CD4-positive, alpha-beta T cell treated with Interleukin-1 beta for 1 hour (primary cell): Measurements from ENCODE around the gene FBXL12.
A peak's percentile ranks its signal among the peaks of the same experiment; 100 is the strongest.
"Not testable (repeated sequence)": the region's sequence is repeated elsewhere in the genome, so short reads cannot be mapped to it uniquely, and the experiment has no call there.

Experiments
- DNase-seq, 2 donors: peaks; one replicate each; pipeline ENCODE4 v3.0.0-alpha.2; 2020 to 2022

Gene FBXL12

DNA sequence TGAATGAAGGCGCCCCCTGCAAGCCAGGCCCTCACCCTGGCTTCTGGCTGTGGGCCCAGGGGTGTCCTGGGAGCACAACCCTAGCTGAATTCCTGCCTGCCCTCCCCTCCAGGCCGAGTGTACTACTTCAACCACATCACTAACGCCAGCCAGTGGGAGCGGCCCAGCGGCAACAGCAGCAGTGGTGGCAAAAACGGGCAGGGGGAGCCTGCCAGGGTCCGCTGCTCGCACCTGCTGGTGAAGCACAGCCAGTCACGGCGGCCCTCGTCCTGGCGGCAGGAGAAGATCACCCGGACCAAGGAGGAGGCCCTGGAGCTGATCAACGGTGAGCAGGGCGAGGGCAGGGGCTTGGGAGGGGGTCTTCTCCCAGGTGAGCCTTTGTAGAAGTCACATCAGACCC lies 19.4 kb upstream of the FBXL12 start:
- no peak for DNase-seq

DNA sequence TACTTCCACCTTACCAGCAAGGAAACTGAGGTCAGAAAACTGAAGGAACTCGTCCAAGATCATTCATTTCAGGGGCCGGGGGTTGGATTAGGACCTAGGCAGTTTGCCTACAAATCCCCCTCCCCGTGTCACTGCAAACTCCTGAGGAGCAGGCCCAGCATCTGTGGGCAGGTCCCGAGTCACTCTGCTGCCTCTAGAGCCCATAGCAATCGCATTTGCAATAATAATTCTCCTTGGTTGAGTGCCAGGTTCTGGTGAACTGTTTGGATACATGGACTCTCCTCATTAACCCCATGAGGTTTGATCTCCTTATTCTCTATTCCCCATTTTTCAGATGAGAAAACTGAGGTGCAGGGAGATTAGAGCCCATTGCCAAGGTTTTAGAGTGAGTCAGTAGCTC lies 17.1 kb upstream of the FBXL12 start:
- DNase-seq = no peak

DNA sequence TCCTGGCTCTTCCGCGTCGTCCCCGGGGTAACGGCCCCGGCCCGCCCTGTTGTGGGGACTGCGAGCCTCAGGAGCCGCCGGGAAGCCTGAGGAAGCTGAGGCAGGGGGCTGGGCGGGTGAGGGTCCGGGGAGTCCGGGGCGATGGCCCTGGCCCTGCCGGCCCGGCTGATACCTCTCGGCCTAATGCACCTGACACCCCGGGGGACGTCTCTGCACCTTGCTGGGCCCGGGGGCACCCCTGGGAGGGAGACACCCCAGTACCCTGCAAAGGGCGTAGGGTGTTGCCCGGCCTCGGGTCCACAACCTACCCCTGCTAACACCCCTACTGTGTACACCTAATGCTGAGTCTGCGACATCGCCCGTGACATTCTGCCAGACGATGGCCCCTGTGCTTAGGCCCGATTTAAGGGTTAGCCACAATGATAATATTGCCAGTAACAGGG lies 16.6 kb upstream of the FBXL12 start:
- DNase-seq = no peak

DNA sequence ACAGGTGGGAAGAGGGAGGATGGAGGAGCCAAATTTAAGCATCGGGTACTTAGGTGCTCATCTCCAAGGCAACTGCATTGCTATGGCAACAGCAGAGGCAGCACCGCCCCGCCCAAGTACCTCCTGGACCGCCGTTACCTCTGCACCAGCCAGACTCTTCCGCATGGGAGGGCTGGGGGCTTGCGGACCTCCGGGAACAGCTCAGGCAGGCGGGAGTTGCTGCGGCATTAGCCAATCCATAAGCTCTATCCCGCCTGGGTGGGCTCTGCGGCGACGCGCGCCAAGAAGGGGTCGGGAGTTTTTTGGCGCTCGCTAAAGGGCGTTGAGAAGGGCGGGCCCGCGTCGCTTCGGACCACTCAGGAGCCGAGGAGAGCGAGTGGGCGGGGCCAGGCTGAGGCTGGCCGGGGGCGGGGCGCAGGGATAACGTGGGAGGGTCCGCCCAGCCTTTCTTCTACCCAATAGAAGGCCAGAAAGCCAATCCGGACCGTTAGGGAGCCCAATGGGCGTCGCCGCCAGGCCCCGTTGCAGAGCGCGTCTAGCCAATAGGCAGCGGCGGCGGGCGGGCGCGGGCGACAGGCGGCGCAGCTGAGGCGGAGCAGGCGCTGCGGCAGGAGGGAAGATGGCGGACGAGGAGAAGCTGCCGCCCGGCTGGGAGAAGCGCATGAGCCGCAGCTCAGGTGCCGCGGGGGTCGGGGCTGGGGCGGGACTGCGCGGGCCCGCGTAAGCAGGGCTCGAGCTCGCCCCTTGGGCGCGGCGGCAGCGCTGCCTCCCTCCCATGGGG lies 16.0 kb upstream of the FBXL12 start, which contains the start of gene PIN1:
Gene PIN1, plus strand, starts transcription at position 593 of the 781 bp plus-strand sequence. Its CDS starts 27 bp downstream, at position 620.
- peak; percentile 99 for DNase-seq

DNA sequence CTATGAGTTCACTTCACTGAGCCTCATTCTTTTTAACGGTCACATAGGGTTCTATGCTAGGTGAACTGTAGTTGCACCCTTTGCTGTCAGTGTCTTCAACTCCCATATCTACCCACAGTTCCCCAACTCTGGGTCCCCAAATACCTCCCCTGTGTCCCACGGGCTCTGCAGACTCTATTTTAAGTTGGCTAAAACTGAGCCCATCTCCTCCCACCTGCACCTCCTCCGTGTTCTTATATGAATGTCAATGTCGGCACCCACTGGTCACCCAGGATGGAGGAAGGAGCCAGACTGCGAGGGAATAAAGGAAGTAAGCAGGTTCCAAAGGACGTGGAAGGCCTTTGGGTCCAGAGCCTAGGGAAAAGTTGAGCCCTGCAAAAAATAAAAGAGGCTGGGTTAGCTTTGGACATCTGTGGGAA lies 15.4 kb upstream of the FBXL12 start:
- DNase-seq = no peak

DNA sequence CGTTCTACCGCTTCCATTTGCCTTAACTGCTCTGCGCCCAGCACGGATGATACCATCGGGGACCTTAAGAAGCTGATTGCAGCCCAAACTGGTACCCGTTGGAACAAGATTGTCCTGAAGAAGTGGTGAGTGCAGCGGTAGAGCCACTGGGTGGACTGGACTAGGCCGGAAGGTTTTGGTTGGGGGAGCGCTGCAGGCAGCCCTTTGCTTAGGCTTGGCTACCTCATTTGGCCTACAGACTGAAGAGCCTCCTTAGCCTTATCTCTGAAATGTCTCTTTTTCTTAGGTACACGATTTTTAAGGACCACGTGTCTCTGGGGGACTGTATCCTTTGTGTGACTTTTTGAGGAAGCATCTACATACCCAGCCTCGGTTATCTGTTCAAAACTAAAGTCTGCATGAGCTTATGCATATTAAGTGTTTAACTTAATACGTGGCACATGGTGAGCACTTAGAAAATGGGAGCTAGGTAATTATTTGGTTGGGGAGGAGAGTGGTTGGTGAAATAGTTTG lies 9.7 kb upstream of the FBXL12 start:
- no peak for DNase-seq

DNA sequence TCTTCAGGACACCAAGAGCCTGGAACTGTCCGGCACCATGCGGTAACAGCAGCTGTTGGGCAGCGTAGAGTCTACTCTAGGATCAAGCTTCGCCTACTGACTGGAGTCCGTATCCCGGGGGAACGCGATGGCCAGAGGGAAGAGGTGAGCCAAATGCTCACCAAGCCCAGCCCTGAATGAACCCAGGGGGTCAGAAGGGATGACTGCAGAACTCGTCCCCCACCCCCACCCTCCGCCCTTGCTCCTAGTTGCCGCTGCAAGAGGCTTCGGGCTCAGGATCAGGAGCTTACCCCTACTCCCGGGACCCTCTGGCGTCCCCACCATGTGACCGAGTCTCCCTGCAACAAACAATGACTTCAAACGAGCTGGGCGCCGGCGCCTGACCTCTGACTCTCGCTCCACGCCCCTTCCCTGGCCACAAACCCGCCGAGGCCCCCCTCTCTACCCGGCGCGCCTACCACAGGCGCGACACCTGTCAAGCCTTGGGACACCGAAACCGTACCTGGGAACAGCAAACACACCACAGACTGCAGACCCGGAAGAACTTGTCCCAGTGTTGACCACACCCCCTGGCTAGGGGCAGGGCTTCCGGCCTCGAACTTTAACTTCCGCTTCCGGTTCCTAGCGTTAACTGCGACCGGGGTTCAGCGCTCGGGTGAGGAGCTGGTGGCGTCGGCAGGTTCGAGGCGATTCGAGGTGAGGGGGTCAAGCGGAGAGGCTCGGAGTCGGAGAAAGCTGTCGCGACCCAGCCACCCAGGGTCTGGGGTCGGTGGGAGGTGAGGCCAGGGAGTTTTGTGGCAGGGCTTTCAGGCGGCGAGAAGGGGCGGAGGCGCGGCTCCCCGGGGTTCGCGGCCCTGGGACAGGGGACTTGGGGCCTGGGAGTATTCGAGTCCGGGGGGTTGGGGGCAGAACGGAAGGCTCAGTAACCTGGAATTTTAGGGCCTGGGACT lies 8.7 kb upstream of the FBXL12 start, which contains the start of gene UBL5:
Gene UBL5, plus strand, starts transcription at position 630 of the 950 bp plus-strand sequence. CDS start 420 bp downstream, outside the sequence.
- DNase-seq = peak; percentile 90 to 92

DNA sequence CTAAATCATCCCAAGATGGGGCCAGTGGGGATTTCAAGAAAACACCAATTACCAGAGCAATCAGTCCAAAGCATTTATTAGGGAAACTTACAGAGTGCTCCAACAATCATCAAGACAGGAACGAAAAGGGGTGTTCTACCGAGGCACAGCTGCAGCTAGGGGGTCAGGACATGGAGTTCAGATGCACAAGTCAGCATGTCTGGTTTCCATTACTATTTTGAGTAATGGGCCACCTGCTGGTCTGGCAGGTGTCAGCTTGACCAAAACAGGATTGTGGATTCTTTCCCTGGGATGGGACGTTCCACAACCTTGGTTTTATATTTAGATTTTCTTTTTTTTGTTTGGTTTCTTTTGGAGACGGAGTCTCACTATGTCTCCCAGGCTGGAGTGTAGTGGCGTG lies 4.9 kb upstream of the FBXL12 start:
- DNase-seq = no peak

DNA sequence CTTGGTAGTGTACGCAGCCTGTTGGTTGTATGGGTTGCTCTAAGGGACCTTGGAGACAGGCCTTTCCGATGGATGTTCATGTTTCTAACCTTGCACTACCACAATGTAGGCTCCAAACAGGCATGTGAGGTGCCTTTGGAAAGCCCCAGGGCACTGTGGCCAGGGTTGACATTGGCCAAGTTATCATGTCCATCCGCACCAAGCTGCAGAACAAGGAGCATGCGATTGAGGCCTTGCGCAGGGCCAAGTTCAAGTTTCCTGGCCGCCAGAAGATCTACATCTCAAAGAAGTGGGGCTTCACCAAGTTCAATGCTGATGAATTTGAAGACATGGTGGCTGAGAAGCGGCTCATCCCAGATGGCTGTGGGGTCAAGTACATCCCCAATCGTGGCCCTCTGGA lies 1.2 kb upstream of the FBXL12 start:
- not testable (repeated sequence) for DNase-seq

DNA sequence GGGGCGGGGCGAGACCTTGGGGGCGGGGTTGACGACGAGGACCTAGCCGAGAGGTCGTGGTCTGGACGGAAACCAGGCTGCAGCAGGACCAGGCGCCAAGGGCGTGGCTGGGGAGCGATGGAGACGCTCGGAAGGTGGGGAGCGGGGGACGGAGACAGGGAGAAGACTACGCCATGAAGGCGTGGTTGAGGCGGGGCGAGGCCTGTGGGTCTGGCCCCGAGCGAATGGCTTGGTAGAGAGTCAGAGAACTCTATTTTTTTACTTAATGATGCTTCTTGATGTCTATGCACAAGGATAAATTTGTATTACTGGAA lies 674 bp upstream of the FBXL12 start:
- no peak for DNase-seq

DNA sequence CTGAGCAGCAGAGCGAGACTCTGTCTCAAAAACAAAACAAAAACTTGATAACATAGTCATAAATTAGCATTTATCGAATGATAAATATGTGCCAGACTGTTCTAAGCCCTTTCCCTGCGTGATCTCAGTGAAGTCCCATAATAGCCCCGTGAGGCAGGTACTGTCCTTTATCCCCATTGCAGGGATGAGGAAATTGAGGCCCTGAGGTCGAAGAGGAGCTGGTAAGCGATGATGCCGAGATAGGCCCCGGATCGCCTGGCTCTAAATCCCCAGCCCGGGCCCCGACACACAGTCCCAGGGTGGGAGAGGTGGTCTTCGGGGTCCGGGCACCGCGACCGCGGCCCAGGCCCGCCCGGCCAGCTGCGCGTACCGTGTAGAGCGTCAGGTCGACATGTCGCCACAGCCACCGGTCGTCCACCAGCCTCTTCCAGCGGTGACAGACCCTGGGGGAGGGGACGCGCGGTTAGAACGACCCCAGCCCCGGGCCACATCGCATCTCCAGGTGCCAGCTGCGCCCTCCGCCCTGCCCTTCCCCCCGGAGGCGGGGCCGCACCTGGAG lies 625 bp downstream of the FBXL12 start:
- DNase-seq = no peak

DNA sequence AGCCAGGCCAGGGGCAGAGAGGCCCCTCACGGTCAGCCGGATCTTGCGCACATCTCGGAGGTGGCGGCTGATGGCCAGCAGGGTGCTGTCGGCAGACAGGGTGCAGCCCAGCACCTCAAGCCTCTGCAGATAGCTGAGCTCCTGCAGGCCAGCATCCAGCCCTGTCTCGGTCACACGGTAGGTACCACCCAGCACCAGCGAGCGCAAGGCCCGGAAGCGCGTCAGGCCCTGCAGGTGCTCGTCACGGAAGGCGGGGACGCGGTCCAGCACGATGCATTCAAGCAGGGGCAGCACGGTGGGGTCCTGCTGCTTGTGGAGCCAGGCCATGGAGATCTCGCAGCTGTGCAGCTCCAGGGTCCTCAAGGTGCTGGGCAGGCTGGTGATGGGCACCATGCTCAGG lies 7.7 kb downstream of the FBXL12 start:
- DNase-seq = no peak

DNA sequence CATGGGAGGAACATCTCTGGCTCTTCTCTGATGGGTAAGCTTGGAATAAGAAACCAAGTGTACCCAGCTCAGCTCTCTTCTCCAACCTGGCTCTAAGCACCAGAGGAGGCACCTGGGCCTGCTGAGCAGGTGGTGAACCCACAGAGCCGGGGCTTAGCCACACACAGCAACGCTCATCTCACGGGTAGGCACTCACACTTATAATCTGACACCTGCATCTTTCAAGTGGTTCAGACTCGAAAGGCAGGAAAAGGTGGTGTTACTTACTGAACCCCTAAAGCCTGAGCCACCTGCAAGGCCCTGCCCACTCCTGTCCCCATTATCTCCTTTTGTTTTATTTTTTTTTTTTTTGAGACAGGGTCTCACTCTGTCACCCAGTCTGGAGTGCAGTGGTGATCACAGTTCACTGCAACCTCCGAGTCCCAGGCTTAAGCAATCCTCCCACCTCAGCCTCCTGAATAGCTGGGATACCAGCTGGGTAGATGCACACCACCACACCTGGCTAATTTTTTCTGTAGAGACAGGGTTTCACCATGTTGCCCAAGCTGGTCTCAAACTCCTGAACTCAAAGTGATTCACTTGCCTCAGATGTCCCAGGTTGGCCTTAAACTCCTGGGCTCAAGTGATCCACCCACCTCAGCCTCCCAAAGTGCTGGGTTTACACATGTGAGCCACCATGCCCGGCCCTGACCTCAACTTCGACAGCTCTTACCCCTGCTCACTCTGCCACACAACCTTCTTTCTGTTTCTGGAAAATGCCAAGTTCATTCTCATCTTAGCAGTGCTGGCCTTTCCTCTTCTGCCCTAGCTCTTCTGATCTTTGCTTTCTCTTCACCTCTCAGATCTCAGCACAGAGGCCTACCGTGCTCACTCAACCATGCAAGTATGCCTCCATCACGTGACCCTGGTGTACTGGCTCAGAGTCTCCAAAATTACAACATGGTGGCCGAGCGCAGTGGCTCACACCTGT lies 9.7 kb downstream of the FBXL12 start:
- DNase-seq = peak; percentile 53 to 64

DNA sequence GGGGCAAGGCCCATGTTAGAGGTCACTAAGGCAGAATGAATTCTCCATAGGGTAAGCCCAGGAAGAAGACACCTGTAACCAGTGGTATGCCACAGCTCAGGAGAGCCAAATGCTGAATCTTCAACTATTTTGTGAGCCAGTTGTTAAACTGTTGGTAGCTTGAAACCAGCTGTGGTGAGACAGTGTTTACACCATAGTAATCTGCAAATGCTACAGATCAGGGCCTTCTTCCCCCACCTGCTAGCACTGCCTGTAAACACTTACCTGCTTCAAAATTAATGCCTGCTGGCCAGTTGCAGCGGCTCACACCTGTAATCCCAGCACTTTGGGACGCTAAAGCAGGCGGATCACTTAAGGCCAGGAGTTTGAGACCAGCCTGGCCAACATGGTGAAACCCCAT lies 12.1 kb downstream of the FBXL12 start:
- no peak for DNase-seq

DNA sequence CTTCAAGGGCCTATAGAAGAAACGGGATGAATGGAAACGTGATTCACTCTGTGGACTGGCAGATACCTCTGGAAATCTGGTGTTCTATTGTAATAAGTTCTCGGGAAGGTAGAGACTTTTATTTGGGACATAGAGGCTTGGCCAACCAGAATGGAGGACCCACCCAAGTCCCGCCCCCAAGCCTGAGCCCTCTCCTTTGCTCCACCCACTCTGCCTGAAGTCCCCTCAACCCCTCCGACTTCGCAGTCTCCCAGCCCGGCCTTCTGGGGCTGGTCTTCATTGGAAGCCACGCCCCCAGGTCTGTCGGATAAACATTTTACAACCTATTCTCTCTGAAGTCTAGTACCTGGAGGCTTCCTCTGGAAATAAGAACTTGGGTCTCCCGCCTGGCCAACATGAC lies 16.9 kb downstream of the FBXL12 start:
- DNase-seq = no peak

DNA sequence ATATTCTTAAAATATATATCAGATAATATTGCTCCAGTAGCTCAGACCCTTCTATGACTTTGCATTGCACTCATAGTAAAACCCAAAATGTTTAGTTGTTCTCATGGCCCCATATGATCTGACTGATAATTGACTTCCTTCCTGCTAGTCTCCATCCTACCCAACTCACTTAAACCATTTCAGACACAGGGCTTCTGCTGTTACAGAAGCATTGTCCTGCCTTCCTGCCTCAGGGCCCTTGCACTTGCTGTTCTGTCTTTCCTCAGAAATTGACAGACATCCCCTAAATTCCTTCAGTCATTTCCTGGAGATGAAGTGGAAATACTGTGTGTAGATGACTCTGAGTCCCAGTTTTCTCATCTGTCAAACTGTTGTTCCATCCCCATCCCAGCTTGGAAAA lies 19.7 kb downstream of the FBXL12 start:
- DNase-seq = no peak

DNA sequence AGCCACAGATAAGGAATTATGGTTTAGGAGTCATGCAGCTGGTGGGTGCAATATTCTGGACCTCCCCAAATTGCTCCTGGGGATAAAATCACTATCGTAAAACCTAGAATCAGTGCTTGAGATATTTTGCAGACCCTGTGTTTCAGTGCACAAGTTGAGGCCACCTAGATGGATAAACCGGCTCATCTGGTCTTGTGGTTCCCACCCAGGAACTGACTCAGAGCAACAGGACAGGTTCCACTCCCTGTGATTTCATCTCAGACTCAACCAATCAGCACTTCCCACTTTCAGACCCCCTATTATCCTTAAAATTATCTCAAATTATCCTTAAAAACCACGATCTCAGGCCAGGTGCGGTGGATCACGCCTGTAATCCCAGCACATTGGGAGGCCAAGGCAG lies 21.0 kb downstream of the FBXL12 start:
- no peak for DNase-seq

DNA sequence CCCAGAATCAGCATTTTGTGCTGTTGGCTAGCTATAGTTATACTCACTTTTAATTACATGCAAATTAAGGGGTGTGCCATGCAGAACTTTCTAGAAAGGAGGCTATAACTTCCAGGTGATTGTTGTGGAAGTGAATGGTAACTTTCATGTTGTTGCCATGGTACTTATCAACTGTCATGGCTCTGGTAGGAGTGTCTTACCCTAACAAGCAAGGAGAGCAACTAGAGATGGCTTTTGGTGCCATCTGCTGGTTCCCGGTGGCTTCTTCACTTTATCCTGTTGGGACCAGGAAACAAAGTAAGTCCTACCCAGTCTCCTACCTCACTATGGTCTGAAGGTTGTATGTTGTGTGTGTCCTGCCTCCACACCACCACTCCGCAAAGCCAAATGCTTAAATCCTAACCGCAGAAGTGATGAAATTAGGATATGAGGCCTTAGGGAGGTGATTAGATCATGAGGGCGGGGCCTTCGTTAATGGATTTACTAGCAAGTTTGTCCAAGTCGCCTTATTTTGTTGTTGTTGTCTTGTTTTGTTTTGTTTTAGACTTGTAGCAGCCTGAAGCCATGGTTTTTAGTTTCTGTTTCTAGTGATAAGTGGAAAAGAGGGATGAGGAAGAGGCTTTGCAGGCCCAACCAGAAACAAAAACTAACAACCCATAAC lies 22.6 kb downstream of the FBXL12 start:
- peak; percentile 91 to 93 for DNase-seq

DNA sequence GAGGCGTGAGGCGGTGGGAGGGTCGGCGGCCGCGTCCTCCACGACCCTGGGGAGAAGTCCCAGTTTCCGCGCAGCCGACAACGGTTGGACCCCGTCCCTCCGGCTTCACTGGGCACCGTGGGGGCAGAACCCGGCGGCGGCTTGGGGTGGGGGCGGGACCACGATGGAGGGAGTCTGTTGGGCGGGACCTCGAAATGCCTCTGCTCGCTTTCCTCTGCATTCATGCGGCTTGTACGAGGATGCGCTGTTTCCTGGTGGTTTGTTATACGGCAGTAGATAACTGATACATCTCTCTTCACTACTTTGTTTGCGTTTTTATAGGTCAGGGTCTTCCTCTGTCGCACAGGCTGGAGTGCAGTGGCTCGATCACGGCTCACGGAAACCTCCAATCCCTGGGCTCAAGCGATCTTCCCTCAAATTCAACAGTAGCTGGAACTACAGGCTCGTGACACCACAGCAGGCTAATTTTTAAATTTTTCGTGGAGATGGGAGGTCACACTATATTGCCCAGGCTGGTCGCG lies 25.7 kb downstream of the FBXL12 start:
- peak; percentile 71 to 72 for DNase-seq

DNA sequence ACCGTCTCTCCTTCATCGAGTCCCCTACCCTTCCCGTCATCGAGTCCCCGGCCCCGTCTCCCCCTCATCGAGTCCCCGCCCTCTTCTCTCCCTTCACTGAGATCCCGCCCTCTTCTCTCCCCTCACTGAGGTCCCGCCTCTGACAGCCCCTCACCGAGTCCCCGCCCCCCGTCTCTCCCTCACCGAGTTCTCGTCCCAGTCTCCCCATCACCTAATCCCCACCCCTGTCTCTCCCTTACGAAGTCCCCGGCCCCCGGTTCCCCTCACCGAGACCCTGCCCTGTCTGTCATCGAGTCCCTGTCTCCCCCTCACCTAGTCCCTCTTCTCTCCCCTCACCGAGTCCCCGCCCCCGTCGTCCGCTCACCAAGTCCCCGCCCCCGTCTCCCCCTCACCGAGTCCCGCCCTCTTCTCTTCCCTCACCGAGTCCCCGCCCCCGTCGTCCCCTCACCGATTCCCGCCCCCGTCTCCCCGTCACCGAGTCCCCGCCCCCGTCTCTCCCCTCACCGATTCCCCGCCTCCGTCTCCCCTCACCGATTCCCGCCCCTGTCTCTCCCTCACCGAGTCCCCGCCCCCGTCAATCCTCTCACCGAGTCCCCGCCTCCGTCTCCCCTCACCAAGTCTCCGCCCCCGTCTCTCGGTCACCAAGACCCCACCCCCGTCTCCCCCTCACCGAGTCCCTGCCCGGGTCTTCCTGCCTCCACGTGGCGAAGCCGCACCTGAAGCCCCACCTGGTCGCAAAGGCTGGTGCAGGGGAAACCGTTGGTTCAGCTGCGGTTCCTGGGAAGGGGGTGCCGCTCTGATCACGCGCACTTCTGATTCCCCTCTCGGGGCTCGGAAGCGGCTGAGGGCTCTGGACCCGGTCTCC lies 26.4 kb downstream of the FBXL12 start:
- DNase-seq = peak; percentile 95
